HG03135 (cell line): Measurements from ENCODE around the gene FAM168A.

Experiments used
- ATAC-seq: cut with Tn5 transposase; IDR thresholded peaks from one replicate; pipeline ENCODE4 v1.9.1; 2021; ENCODE audit warnings: mild to moderate bottlenecking, moderate library complexity; ENCODE audit not compliant: unreplicated experiment

FAM168A gene

DNA sequence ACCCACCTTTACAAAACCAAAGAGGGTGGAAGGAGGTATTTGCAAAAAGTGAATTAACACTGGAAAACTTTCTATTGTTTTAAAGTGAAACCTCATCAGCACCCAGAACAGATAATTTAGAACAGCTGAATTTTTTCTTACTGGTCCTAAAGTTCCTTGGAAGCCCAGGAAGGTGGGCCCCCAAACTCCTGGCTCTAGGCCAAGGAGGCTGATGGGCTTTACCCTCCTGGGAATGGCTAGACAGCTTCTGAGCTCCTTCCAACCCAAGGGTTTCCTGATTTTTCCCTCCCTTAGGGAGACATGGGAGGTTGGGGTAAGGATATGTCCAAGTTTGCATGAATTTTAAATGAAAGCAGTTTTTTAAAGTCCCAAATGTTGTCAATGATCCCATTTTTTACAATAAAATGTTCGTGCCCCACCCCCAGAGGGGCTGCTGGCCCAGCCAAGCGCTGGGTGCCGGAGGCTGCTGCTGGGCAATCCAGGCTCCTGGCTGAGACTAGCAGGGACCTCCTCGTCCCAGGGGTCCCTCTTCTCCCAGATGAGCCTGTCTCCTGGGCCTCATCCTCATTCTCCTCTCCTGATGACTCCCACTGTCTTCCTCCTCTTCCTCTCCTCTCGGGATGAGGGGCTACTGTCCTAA lies 193.3 kb downstream of the FAM168A start:
- ATAC-seq: no peak

DNA sequence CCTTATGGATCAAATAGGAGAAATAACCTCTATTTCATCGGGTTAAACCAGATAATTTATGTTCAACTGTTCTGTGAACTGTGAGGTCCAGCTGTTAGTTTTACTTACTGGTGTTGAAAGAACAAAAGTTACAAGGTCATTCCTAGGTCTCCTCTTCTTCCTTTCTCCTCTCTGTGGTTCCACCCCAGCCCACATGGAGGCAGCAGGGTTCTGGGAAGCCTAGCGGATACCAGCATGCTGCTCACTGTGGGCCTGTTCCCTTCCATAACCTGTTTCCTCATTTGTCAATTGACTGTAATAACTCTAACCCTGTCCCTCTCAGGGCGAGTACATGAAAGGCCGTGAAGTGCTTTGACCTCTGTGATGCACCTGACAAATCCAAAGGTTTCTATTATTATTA lies 193.9 kb downstream of the FAM168A start:
- no peak for ATAC-seq

DNA sequence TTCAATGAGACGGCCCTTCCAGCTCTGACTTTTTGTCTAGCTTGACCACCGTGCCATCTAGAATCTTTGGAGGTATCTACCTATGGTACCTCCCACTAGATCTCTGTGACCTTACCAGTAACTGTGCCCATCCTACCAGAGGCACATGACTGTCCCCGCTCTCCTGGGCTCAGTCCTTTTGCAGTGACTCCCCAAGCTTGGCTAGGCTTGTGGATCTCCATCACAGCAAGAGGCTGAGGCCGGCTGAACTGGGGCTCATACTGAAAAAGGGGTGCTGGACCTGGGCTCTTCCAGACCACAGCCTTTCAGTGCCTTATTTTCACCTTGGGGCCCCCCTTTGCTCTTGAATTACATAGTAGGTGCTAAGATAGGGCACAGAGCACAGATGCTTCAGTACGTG lies 194.4 kb downstream of the FAM168A start:
- no peak for ATAC-seq

DNA sequence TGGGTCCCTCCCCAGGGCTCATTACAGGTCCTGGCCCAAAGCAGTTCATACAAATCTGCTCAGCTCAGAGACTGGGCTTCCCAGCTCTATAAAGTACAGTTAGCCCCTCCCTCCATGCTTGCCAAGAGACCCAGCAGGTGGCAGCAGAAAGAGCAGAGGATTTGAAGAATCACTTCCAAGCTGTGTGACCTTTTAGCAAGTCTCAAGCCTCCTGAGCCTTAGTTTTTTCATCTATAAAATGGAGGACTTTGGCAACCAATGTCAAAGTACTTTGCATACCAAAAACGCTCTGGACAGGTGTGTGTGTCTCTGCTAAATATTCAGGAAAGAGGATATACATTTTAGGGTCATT lies 195.1 kb downstream of the FAM168A start:
- ATAC-seq: no peak

DNA sequence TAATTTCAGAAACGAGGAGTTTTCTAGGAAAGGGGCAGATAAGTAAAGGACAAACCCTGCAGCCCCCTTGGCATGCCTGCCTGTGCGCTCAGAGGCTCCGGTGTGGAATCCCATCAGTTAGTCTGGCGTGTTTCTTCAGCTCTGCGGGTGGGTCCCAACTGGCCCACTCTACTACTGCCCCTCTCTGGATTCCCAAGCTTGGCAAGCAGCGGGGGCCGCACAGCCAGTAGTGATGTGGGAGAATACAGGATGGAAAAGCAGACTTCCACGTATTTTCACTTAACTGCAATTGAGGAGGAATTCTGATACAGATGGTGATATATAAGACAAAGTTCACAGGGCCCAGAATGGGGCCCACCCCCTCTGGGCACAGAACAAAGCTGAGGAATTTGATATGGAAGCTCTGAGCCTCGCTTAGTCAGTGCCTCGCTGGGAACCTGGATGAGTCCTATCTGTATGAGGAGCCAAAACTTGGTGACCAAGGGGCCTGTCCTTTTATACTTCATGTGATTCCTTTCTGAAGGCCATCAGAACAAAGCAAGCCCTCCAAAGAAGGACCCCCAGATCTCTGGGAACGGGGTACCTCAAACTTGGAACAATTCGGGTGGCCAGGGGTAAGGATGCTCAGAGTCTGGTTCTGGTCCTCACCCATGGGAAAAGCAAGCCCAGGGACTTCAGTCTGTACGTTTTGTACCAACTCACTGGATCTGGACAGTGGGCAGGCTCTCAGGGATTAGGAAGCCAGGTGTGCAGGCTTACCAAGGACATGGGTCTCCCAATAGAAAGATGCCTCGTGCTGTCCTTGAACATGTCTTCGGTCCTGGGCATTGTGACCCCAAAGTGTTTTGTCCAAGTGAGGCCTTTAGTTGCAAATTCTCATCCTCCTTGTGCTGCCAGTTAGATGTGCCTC lies 195.7 kb downstream of the FAM168A start:
- no peak for ATAC-seq

DNA sequence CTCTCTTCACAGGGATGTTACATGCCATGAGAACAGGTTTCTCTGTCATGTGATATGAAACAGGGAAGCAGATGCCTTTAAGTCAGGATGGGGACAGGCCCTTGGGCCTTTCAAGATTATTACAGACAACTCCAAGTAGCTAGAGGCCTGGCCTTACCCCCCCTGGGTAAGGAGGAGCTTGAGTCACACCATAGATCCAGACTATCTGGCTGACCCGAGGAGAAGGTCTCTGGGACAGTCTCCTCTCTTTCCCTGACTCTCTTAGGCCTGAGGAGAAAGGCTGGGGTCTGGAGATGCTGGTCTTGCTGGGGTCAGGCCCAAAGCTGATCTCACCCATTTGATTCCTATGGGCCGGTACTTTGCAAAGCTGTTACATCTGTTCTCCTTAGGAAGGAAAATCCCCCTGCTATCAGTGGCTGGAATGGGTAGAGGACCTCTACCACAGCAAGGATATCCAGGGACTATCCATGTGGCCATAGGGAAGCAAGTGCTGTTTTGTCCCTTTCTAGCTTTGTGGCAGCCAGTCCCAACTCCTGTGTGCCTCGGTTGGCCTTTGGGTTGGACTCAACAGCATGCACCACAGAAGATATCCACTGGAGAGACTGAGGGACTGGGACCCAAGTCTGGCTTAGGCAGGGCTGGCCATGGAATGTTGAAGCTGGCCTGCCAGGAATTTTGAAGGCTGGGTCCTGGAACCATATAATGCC lies 196.5 kb downstream of the FAM168A start:
- no peak for ATAC-seq

DNA sequence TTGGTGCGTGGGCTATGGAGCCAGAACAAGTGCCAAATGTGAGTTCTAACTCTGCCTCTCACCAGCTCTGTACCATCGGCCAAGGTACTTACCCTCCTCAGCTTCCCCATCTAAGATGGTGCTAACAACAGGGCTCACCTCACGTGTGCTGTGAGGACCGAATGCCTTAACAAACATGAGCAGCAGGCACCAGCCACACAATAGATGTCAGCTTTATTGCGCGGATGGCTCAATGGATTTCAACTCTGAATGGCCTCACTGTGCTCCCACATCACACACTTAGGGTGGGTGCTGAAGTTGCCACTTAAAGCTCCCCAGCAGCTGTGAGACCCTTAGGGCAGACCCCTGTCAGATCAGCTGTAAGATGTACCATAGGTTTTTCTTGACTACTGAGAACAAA lies 197.6 kb downstream of the FAM168A start:
- ATAC-seq: no peak

DNA sequence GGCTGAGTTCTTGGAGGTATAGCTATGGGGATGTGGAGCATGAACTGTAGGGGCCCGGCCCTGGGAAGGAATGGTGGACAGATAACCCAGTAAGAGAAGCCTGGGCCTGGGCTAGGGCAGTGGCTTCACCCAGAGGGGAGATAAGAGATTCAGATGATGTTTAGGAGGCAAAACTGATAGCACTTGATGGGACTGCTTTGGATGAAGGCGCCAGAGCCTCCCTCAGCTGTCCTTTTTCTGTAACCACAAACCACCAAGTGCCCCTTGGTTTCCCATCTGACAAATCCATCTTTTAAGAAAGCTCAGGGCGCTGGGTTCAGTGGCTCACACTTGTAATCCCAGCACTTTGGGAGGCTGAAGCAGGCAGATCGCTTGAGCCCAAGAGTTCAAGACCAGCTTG lies 198.3 kb downstream of the FAM168A start:
- no peak for ATAC-seq

DNA sequence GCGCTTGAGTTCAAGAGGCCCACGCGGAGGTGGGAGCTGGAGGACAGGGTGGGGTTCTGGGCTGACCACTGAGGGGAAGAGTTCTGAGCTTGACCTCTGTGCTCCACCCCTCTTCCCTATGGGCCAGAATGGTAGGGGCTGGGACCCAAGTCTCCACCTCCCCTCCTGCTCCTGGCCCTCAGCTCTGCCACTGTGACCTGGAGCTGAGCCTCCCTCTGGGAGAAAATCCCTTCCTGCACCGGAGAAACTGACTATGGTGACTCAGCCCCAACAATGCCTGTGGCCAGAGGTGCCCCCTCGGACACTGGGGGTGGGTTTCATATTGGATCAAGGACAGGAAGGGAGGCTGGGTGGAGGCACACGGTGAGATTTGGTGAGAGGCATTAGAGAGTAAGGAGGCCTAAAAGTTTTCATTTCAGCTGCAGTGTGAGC lies 198.7 kb downstream of the FAM168A start:
- ATAC-seq: no peak

DNA sequence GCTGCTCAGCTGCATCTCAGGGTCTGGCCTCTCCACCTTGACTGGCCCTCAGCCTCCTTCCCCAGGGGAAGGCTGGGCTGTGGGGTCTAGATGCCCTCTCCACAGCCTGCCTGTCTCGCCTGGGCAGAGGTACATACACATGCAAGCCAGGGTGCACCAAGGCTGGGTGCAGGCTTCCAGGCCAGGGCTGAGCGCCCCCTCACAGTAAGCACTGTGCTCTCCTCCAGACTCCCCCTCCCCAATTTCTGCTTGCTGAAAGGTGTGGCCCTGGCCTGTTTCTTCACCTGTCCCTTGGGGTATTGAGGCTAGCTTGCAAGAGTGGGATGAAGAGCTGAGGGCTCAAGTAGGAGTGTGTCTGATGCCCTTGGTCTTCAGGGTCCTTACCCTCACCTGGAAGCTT lies 199.2 kb downstream of the FAM168A start:
- ATAC-seq: no peak

DNA sequence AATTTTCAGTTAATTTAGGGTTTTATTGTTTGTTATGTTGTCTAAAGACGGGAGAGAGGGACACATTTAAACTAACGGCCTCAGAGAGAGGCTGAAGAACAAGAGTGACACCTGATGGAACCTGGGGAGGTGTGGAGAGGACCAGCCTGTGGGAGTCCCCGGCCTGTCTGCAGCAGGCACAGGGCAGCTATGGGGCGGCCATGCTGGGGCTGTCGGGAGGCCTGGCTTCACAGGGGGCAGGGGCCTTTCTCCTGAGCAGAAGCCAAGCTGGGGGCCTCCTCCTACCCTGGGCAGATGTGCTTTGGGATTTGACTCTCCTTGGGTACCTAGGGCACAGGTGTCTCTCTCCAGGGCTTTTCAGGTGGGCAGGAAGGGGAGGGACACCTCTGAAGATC lies 199.8 kb downstream of the FAM168A start:
- no peak for ATAC-seq

DNA sequence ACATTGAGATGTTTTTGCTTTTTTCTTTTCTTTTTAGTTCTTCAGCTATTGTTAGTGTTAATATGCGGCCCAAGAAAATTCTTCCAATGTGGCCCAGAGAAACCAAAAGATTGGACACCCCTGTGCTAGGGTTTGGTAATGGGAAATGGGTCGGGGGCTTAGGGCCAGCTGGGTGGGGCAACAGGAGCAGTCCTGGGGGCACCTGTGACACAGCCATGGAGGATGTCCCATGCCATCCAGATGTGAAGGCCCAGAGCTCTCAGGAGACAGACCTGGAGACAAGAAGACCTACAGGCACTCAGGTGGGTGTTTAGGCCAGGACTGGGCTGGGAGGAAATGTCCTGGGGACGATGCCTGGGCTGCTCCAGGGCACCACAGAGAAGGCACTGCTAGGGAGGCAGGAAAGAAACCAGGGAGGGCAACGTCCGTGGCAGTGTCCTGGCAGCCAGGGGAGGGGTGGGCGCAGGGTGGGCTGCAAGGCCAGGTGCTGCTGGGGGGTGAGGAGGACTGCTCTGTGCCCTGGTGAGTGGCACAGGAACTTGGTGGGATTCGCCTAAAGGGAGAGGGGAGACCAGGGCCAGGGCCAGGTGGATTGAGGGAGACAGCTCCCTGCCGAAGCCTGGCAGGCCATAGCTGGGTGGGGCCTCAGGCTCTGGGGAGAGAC lies 200.3 kb downstream of the FAM168A start:
- no peak for ATAC-seq

DNA sequence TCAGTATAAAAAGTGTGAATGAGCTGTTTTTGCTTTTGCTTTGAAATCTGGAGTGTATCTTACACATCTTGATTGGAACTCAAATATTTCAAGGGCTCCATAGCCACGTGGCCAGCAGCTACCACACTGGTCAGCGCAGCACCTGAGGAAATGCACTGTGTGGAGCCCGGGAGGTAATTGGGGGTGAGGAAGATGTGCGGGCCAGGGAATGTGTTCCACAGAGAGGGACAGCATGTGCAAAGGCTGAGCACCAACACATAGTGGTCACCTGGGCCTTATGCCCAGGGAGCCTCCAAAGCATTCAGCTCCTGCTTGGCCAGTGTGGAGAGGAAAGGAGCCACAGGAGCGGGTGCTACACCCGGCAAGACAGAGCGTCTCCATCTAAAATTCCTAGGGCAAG lies 200.9 kb downstream of the FAM168A start:
- ATAC-seq: no peak

DNA sequence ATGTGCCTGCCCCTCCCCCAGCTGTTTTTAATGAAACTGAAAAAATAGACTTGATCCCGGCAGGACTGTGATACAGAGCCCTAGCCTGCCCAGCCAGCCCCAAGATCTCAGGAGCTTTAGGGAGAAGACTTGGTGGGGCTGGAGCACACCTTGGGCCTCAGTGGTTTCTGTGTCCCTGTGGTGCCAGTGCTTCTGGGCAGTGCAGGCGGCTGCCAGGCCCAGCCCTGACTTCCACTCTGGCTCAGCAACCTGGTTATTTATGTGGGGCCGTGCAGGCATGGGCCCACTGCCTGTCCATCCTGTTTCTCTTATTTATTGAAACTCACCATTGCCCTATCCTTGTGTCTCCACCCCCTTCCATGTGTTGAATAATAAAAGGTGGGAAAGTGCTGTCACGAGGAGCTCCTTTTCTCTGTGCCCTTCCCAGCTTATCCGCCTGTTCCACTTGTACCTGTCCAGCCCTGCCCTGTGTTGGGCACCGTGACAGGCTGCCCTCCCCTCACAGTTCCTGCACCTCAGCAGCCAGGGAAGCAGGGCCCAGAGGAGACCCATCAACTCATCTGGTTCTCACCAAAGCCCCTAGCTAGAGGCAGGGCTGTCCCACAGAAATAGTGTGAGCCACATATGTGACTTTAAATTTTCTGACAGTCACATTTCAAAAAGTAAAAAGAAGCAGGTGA lies 201.5 kb downstream of the FAM168A start:
- no peak for ATAC-seq

DNA sequence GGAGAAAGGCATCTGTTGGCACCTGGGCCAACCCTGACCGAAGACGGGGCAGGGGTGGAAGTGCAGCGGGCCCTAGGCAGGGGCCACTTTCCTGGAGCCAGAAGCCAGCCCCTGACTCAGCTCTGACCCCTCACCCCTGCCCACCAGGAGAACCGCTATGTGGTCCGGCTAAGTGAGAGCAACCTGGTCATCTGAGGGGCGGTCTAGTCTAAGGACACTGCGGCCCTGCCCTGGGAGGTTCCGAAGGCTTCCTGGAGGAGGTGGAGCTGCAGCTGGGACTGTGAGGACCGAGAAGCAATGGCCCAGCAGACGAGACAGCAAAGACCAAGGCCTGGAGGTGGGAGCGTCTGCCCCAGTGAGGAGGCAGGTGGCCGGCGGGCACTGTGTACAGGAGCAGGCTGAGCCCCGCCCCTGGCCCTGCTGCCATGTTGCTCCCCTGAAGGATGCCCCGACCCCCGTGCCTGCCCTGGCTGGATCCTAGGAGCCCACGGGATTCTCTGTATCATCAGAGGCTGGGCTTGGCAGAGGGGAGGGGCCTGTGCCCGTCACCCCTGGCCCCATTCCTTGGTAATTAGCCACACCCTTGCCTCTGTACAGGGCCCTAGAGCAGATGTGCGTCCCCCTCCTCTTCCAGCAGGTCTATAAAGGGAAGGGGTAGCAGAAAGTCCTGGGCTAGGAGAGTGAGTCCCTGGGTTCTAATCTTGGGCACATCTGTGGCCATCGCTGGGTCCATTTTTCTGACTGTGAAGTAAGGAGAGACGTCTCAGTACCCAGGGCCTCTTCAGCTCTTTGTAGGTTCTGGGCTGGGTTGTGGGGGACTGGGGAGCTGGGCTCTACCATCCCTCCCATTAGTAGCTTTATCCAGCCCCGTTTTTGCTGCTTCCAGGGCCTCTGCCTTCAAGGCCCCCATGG lies 202.4 kb downstream of the FAM168A start:
- no peak for ATAC-seq

DNA sequence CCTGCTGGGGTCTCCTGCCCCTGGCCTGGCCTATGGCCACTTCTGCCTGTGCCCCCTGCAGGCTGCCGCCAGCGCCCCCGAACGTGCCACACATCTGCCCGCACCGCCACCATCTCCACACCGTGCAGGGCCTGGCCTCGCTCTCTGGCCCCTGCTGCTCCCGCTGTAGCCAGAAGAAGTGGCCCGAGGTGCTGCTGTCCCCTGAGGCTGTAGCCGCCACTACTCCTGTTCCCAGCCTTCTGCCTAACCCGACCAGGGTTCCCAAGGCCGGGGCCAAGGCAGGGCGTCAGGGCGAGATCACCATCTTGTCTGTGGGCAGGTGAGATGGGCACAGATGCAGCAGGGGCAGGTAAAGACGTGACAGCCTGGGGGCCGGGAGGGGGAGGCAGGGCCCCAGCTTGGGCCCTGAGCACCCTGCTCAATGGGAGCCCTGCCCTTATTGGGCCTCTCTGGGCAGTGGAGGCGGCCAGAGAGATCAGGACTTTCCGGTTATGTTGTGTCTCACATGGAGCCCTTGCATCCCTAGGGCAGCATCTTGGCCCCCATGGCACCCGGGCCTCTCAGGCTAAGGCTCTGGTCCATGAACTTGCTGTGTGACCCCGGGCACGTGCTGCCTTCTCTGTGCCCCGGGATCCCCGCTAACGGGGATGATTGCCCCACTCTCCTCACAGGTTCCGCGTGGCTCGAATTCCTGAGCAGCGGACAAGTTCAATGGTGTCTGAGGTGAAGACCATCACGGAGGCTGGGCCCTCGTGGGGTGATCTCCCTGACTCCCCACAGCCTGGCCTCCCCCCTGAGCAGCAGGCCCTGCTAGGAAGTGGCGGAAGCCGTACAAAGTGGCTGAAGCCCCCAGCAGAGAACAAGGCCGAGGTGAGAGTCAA lies 203.3 kb downstream of the FAM168A start:
- ATAC-seq: no peak

DNA sequence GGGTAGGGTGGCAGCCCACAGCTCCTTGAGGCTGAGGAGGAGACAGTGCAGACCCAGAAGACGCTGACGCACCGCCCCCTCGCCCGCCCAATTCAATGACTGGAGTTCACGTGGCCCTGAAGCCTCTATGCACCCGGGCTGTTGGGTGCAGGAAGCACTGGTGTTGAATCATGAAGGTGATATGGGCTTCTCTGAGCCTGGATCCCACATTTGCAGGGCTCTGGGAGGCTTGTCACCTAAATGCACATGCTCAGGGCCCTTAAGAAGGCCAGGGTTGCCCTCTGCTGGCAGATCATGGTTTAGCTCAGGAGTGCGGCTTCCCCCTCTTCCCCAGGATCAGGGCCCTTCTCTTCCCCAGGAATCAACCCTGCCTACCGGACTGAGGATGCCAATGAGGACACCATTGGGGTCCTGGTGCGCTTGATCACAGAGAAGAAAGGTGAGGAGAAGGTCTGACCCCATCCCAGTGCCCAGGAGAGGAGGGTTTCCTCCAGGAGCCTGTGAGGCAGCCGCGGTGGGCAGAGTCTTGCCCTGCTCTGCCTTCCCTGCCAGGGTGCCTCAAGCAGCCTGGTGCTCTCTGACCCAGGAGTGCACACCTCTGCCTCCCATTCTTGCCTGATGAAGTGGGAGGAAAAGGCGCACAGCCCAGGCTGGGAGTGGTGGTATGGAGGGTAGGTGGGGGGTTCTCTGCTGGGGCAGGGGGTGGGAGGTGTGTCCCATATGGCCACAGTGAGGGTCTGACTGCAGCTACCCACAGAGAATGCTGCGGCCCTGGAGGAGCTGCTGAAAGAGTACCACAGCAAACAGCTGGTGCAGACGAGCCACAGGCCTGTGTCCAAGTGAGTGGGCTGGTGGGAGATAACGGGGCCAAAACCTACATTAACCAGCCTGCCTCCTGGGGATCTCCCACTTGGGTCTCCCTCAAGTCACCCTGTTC lies 204.2 kb downstream of the FAM168A start:
- ATAC-seq: no peak

DNA sequence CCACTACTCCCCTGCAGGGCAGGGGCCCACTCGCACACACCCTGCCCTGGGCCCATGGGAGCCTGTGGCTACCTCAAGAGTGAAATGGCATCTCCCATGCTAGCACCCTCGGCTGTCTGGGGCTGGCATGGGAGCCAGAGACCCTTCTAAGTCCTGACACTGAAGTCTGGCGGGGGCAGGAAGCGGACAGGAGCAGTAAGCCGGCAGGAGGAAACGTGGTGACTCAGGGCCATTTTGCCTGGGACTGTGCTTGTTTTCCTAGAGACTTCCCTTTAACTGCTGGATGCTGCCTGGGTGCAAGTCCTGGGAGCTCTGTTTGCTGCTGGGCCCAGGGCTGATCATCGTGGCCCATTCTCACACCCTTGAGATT lies 204.9 kb downstream of the FAM168A start:
- no peak for ATAC-seq
